HG03469 (cell line): ENCODE results near the gene NLGN1.

ENCODE experiments used
- ATAC-seq: cut with Tn5 transposase; IDR thresholded peaks from one replicate; pipeline ENCODE4 v1.9.1; 2021; ENCODE audit warnings: mild to moderate bottlenecking, moderate library complexity, moderate number of reproducible peaks; ENCODE audit not compliant: unreplicated experiment

NLGN1 gene

GRCh38 chr3:173892547-173892946 is 495.0 kb downstream of the NLGN1 start:
- no peak for ATAC-seq

- no peak for ATAC-seq
Observed at GRCh38 chr3:173893066-173893465, 495.5 kb downstream of the NLGN1 start.

- no peak for ATAC-seq
Observed at GRCh38 chr3:173893835-173894234, 496.3 kb downstream of the NLGN1 start.

GRCh38 chr3:173897631-173898030 is 500.1 kb downstream of the NLGN1 start:
- no peak for ATAC-seq

- ATAC-seq = no peak
Observed at GRCh38 chr3:173901649-173902048, 504.1 kb downstream of the NLGN1 start.

- ATAC-seq = no peak
Observed at GRCh38 chr3:173902401-173902800, 504.9 kb downstream of the NLGN1 start.

- no peak for ATAC-seq
Observed at GRCh38 chr3:173902871-173903270, 505.3 kb downstream of the NLGN1 start.

- ATAC-seq = no peak
Observed at GRCh38 chr3:173905381-173905780, 507.8 kb downstream of the NLGN1 start.

GRCh38 chr3:173911446-173911845 is 513.9 kb downstream of the NLGN1 start:
- no peak for ATAC-seq

GRCh38 chr3:173912126-173912525 is 514.6 kb downstream of the NLGN1 start:
- ATAC-seq = no peak

- no peak for ATAC-seq
Observed at GRCh38 chr3:173913397-173913796, 515.9 kb downstream of the NLGN1 start.

GRCh38 chr3:173913974-173914421 is 516.5 kb downstream of the NLGN1 start:
- no peak for ATAC-seq

- ATAC-seq = no peak
Observed at GRCh38 chr3:173916799-173917198, 519.3 kb downstream of the NLGN1 start.

- no peak for ATAC-seq
Observed at GRCh38 chr3:173920386-173920785, 522.8 kb downstream of the NLGN1 start.

GRCh38 chr3:173921732-173922131 is 524.2 kb downstream of the NLGN1 start:
- ATAC-seq = no peak

GRCh38 chr3:173923204-173923603 is 525.7 kb downstream of the NLGN1 start:
- ATAC-seq = no peak

- ATAC-seq = no peak
Observed at GRCh38 chr3:173930251-173930650, 532.7 kb downstream of the NLGN1 start.

GRCh38 chr3:173932624-173933023 is 535.1 kb downstream of the NLGN1 start:
- ATAC-seq = no peak

- no peak for ATAC-seq
Observed at GRCh38 chr3:173933113-173933512, 535.6 kb downstream of the NLGN1 start.

- ATAC-seq = no peak
Observed at GRCh38 chr3:173936316-173936715, 538.8 kb downstream of the NLGN1 start.

GRCh38 chr3:173938159-173938558 is 540.6 kb downstream of the NLGN1 start:
- ATAC-seq = no peak

GRCh38 chr3:173938616-173939015 is 541.1 kb downstream of the NLGN1 start:
- ATAC-seq = no peak

GRCh38 chr3:173939331-173939730 is 541.8 kb downstream of the NLGN1 start:
- ATAC-seq = no peak

- ATAC-seq = no peak
Observed at GRCh38 chr3:173943264-173943663, 545.7 kb downstream of the NLGN1 start.
